ENCODE results near the gene PAWR.

GRCh38 chr12:79715308-79715707 lies 24.5 kb upstream of the PAWR start:
- TF ChIP-seq PPARA (CRISPR knock-in tag; IDR thresholded peaks at IDR 0.05; ENCODE audit: borderline replicate concordance) = no peak
- no peak for TF ChIP-seq PATZ1 (CRISPR knock-in tag; IDR thresholded peaks at IDR 0.05; ENCODE audit: borderline replicate concordance)
- no peak for TF ChIP-seq RARB (CRISPR knock-in tag; IDR thresholded peaks at IDR 0.05)
- no peak for TF ChIP-seq ISL1 (CRISPR knock-in tag; IDR thresholded peaks at IDR 0.05)
- no peak for TF ChIP-seq ZFP30 (CRISPR knock-in tag; IDR thresholded peaks at IDR 0.05)
- TF ChIP-seq CSRNP3 (CRISPR knock-in tag; IDR thresholded peaks at IDR 0.05) = no peak
- TF ChIP-seq ZFP3 (CRISPR knock-in tag; IDR thresholded peaks at IDR 0.05) = no peak
- no peak for TF ChIP-seq ESRRG (CRISPR knock-in tag; IDR thresholded peaks at IDR 0.05)
- TF ChIP-seq POU6F1 (CRISPR knock-in tag; IDR thresholded peaks at IDR 0.05; ENCODE audit: borderline replicate concordance, low read depth) = no peak
- no peak for TF ChIP-seq TOX (CRISPR knock-in tag; IDR thresholded peaks at IDR 0.05; ENCODE audit: borderline replicate concordance)
- TF ChIP-seq, protein P1, sequence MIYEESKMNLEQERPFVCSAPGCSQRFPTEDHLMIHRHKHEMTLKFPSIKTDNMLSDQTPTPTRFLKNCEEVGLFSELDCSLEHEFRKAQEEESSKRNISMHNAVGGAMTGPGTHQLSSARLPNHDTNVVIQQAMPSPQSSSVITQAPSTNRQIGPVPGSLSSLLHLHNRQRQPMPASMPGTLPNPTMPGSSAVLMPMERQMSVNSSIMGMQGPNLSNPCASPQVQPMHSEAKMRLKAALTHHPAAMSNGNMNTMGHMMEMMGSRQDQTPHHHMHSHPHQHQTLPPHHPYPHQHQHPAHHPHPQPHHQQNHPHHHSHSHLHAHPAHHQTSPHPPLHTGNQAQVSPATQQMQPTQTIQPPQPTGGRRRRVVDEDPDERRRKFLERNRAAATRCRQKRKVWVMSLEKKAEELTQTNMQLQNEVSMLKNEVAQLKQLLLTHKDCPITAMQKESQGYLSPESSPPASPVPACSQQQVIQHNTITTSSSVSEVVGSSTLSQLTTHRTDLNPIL (CRISPR knock-in tag; IDR thresholded peaks at IDR 0.05; ENCODE audit: low read depth) = no peak
- TF ChIP-seq TCF4 (CRISPR knock-in tag; IDR thresholded peaks at IDR 0.05; ENCODE audit: borderline replicate concordance) = no peak
- TF ChIP-seq OSR1 (CRISPR knock-in tag; IDR thresholded peaks at IDR 0.05) = no peak
